AG04450 (cell line): ENCODE results near the gene RELN. TPM values are rescaled to one million over a fixed set of nuclear protein-coding genes. Genes with fewer than 3 reads are reported as not detected.

ENCODE experiments used
- CTCF ChIA-PET: fragments of 300-600, 350-600 bp; formaldehyde crosslinking; extraction: SDS; loops from one replicate; lab custom pipeline; 2022; ENCODE audit warnings: antibody characterized with exemption, inconsistent platforms; lab: Charles Lee
- POLR2A ChIA-PET: fragments of 350-600 bp; formaldehyde crosslinking; extraction: SDS; loops from one replicate; lab custom pipeline; 2021; ENCODE audit warnings: antibody characterized with exemption, inconsistent platforms; lab: Yijun Ruan, JAX
- DNase-seq: peaks from one replicate; pipeline ENCODE4 v3.0.0-alpha.2; 2011; ENCODE audit warnings: low read depth, low spot score
- H3K27ac ChIP-seq: one replicate; pipeline ENCODE4 v1.5.1; 2012; ENCODE audit warnings: low read depth, low read length, control low read depth
- H3K27me3 ChIP-seq: one replicate; pipeline ENCODE4 v1.6.0; 2012; ENCODE audit warnings: low read length; ENCODE audit not compliant: control insufficient read depth, insufficient read depth
- H3K4me3 ChIP-seq: 2 replicates; pipeline ENCODE4 v1.5.1; 2011; ENCODE audit warnings: mild to moderate bottlenecking, low read depth, low read length, control low read depth
- H3K9me3 ChIP-seq: 2 replicates; pipeline ENCODE4 v1.5.1; 2012; ENCODE audit warnings: low read length; ENCODE audit not compliant: control insufficient read depth, insufficient read depth
- CTCF ChIP-seq: IDR thresholded peaks from 2 replicates; pipeline ENCODE4 v1.5.1; 2011; ENCODE audit warnings: low read depth, low read length, control low read depth, inconsistent platforms
- polyA plus RNA-seq: library from polyadenylated mRNA; depleted of rRNA; stranded (reverse); fragments of >200 nt; gene quantifications from 2 replicates; pipeline ENCODE4 v1.2.3, GENCODE V29; 2011

The RELN gene
- polyA plus RNA-seq, 1 experiment = 7.6 TPM

- no peaks in the 10 kb centered on the region for H3K27me3 ChIP-seq
- H3K27ac ChIP-seq = no peak overlapping the region
- ChIA-PET CTCF (interaction anchor here (2.4 kb wide), 1 partner anchor 177 kb away, joined by 9 read pairs; no protein-coding TSS in a partner anchor), POLR2A (no interaction called here)
- DNase-seq = no peak
- H3K9me3 ChIP-seq = no peaks in the 10 kb centered on the region
- no peak for TF ChIP-seq CTCF
- H3K4me3 ChIP-seq = no peak overlapping the region
These were observed 238.1 kb downstream of the RELN start for GRCh38 chr7:103751311-103751880.

GRCh38 chr7:103748680-103749079 lies 240.8 kb downstream of the RELN start:
- ChIA-PET CTCF (interaction anchor here (0.5 kb wide), 1 partner anchor 11 kb away, joined by 9 read pairs; no protein-coding TSS in a partner anchor), POLR2A (no interaction called here)
- H3K9me3 ChIP-seq = no peaks in the 10 kb centered on the region
- H3K27me3 ChIP-seq = no peaks in the 10 kb centered on the region
- H3K27ac ChIP-seq = no peak overlapping the region
- no peak overlapping the region for H3K4me3 ChIP-seq
- no peak for TF ChIP-seq CTCF
- no peak for DNase-seq

GRCh38 chr7:103735377-103735776 lies 254.1 kb downstream of the RELN start:
- Histone ChIP-seq H3K9me3 (no peaks in the 10 kb centered on the region), H3K27ac (no peak overlapping the region), H3K27me3 (no peaks in the 10 kb centered on the region), H3K4me3 (no peak overlapping the region)
- ChIA-PET POLR2A (no interaction called here), CTCF (no interaction called here)
- TF ChIP-seq CTCF = no peak
- peak; percentile 6 for DNase-seq

GRCh38 chr7:103731169-103731568 lies 258.3 kb downstream of the RELN start:
- H3K27ac ChIP-seq = no peak overlapping the region
- H3K27me3 ChIP-seq = no peaks in the 10 kb centered on the region
- H3K4me3 ChIP-seq = no peak overlapping the region
- no peak for DNase-seq
- TF ChIP-seq CTCF = no peak
- no peaks in the 10 kb centered on the region for H3K9me3 ChIP-seq
- ChIA-PET CTCF (no interaction called here), POLR2A (no interaction called here)

- H3K4me3 ChIP-seq = no peak overlapping the region
- ChIA-PET CTCF (no interaction called here), POLR2A (no interaction called here)
- H3K9me3 ChIP-seq = no peaks in the 10 kb centered on the region
- no peak for DNase-seq
- TF ChIP-seq CTCF = no peak
- no peaks in the 10 kb centered on the region for H3K27me3 ChIP-seq
- no peak overlapping the region for H3K27ac ChIP-seq
These were observed 260.4 kb downstream of the RELN start for GRCh38 chr7:103729026-103729425.
